Esophagus squamous epithelium (tissue), 4 donors: ENCODE data around the gene BCDIN3D.

ENCODE experiments used
- POLR2A ChIP-seq, 4 donors: fragments of 450-650 bp; IDR thresholded peaks; one replicate each; pipeline ENCODE4 v1.6.1; 2017; ENCODE audit warnings: antibody characterized with exemption in 4 of 4, mild to moderate bottlenecking in 4 of 4, moderate library complexity in 3 of 4
- TF ChIP-seq, protein P1 (sequence below), 6 experiments: fragments of 450-650 bp in 4 of 6; fragments of 200-600 bp in 2 of 6; sonication (generic) in 2 of 6; IDR thresholded peaks; one replicate each; pipeline ENCODE4 v1.5.1; 2016 to 2019; ENCODE audit warnings: antibody characterized with exemption in 6 of 6, mild to moderate bottlenecking in 4 of 6, moderate library complexity in 4 of 6

GRCh38 chr12:49827051-49827400 is 15.9 kb downstream of the BCDIN3D start:
- TF ChIP-seq, protein P1, sequence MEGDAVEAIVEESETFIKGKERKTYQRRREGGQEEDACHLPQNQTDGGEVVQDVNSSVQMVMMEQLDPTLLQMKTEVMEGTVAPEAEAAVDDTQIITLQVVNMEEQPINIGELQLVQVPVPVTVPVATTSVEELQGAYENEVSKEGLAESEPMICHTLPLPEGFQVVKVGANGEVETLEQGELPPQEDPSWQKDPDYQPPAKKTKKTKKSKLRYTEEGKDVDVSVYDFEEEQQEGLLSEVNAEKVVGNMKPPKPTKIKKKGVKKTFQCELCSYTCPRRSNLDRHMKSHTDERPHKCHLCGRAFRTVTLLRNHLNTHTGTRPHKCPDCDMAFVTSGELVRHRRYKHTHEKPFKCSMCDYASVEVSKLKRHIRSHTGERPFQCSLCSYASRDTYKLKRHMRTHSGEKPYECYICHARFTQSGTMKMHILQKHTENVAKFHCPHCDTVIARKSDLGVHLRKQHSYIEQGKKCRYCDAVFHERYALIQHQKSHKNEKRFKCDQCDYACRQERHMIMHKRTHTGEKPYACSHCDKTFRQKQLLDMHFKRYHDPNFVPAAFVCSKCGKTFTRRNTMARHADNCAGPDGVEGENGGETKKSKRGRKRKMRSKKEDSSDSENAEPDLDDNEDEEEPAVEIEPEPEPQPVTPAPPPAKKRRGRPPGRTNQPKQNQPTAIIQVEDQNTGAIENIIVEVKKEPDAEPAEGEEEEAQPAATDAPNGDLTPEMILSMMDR (IDR thresholded peaks at IDR 0.05), result no peak
- no peak for TF ChIP-seq POLR2A (IDR thresholded peaks at IDR 0.05)
